Trophoblast cell (in vitro differentiated cells and primary cell): ENCODE results near the gene FSTL5.

Source experiments
- DNase-seq, 2 donors: peaks; one replicate each; pipeline ENCODE4 v3.0.0-alpha.2; 2016
- H2AFZ ChIP-seq: 2 replicates; pipeline ENCODE4 v1.6.1; 2013; ENCODE audit warnings: low read length, moderate library complexity, mild to moderate bottlenecking; ENCODE audit not compliant: insufficient read depth, poor library complexity
- H2AK5ac ChIP-seq: 2 replicates; pipeline ENCODE4 v1.6.1; 2013; ENCODE audit warnings: mild to moderate bottlenecking, low read length
- H2BK120ac ChIP-seq: 2 replicates; pipeline ENCODE4 v1.6.1; 2013; ENCODE audit warnings: low read length, mild to moderate bottlenecking, moderate library complexity; ENCODE audit not compliant: insufficient read depth, poor library complexity
- H2BK12ac ChIP-seq: 2 replicates; pipeline ENCODE4 v1.6.1; 2013; ENCODE audit warnings: mild to moderate bottlenecking, low read length, moderate library complexity
- H2BK5ac ChIP-seq: 2 replicates; pipeline ENCODE4 v1.6.1; 2013; ENCODE audit warnings: low read length, low read depth, moderate library complexity, mild to moderate bottlenecking; ENCODE audit not compliant: poor library complexity
- H3K14ac ChIP-seq: 2 replicates; pipeline ENCODE4 v1.6.1; 2013; ENCODE audit warnings: mild to moderate bottlenecking, low read length
- H3K18ac ChIP-seq: 2 replicates; pipeline ENCODE4 v1.6.1; 2013; ENCODE audit warnings: mild to moderate bottlenecking, low read length
- H3K23ac ChIP-seq: 2 replicates; pipeline ENCODE4 v1.6.1; 2013; ENCODE audit warnings: low read length
- H3K27ac ChIP-seq: 2 replicates; pipeline ENCODE4 v1.5.1; 2013; ENCODE audit warnings: low read depth, mild to moderate bottlenecking, inconsistent platforms, low read length, moderate library complexity
- H3K27me3 ChIP-seq: 2 replicates; pipeline ENCODE4 v1.6.1; 2013; ENCODE audit warnings: inconsistent platforms, mild to moderate bottlenecking, low read length, moderate library complexity; ENCODE audit not compliant: insufficient read depth
- H3K36me3 ChIP-seq, 2 experiments: 1 replicate in 1 of 2; 2 replicates in 1 of 2; pipeline ENCODE4 v1.6.1; 2013; ENCODE audit warnings: low read length in 2 of 2, mild to moderate bottlenecking in 2 of 2, moderate library complexity in 1 of 2; ENCODE audit not compliant: insufficient read depth in 2 of 2, control insufficient read depth in 1 of 2
- H3K4ac ChIP-seq: 2 replicates; pipeline ENCODE4 v1.6.1; 2013; ENCODE audit warnings: low read depth, mild to moderate bottlenecking, low read length, moderate library complexity
- H3K4me1 ChIP-seq, 2 experiments: 1 replicate in 1 of 2; 2 replicates in 1 of 2; pipeline ENCODE4 v1.6.1; 2013; ENCODE audit warnings: low read length in 2 of 2, mild to moderate bottlenecking in 2 of 2, moderate library complexity in 1 of 2; ENCODE audit not compliant: insufficient read depth in 2 of 2, control insufficient read depth in 1 of 2
- H3K4me2 ChIP-seq: 2 replicates; pipeline ENCODE4 v1.6.1; 2013; ENCODE audit warnings: inconsistent platforms, mild to moderate bottlenecking, low read length, moderate library complexity
- H3K4me3 ChIP-seq: 2 replicates; pipeline ENCODE4 v1.5.1; 2013; ENCODE audit warnings: mild to moderate bottlenecking, low read depth, low read length, inconsistent platforms
- H3K79me1 ChIP-seq: one replicate; pipeline ENCODE4 v1.6.1; 2013; ENCODE audit warnings: low read length
- H3K79me2 ChIP-seq: 2 replicates; pipeline ENCODE4 v1.6.1; 2013; ENCODE audit warnings: low read length, mild to moderate bottlenecking; ENCODE audit not compliant: control insufficient read depth, insufficient read depth, poor library complexity
- H3K9ac ChIP-seq: 2 replicates; pipeline ENCODE4 v1.6.1; 2013; ENCODE audit warnings: mild to moderate bottlenecking, low read length
- H3K9me3 ChIP-seq: 2 replicates; pipeline ENCODE4 v1.6.1; 2013; ENCODE audit warnings: low read depth, mild to moderate bottlenecking, control low read depth, inconsistent platforms, low read length; ENCODE audit not compliant: insufficient read depth
- H4K12ac ChIP-seq: 2 replicates; pipeline ENCODE4 v1.6.1; 2013; ENCODE audit warnings: low read depth, mild to moderate bottlenecking, low read length, moderate library complexity
- H4K8ac ChIP-seq: 2 replicates; pipeline ENCODE4 v1.6.1; 2013; ENCODE audit warnings: low read depth, mild to moderate bottlenecking, low read length, moderate library complexity
- H4K91ac ChIP-seq: one replicate; pipeline ENCODE4 v1.6.1; 2013; ENCODE audit warnings: low read depth, mild to moderate bottlenecking, low read length, moderate library complexity
- WGBS: extraction: QIAGEN DNeasy Blood & Tissue Kit; methylation state at CpG from one replicate; pipeline ENCODE4 v1.1.7; 2013; ENCODE audit warnings: missing lambda C conversion rate; ENCODE audit not compliant: insufficient read length, insufficient coverage; ENCODE audit errors: extremely low coverage; 5-methylcytosine and 5-hydroxymethylcytosine counted together

Gene FSTL5

DNA sequence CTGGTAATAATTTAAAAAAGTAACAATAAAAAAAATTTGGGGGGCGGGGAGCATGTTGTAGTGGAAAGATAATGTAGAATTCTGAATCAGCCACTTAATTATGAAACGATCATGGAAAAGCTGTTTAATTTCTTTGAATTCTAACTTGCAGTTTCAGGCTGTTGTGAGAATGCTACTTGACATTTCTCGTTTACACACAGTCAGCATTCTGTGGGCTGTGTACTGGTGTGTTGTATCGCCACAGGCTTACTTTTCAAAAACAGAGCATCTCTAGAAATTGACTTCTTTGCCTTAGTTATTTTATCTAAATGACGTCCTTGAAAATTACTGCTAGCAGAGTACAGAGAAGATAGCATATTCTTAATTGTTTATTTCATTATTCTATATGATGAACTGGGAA lies 350.4 kb downstream of the FSTL5 start:
- H2AK5ac ChIP-seq: no peak overlapping the region
- H2BK5ac ChIP-seq: no peak overlapping the region
- H3K79me1 ChIP-seq: no peaks in the 10 kb centered on the region
- no peak overlapping the region for H2BK12ac ChIP-seq
- H4K12ac ChIP-seq: no peak overlapping the region
- no peaks in the 10 kb centered on the region for H3K4me1 ChIP-seq
- H4K91ac ChIP-seq: no peak overlapping the region
- no CpG with 5 or more reads among the region's 5 CpGs for WGBS
- no peaks in the 10 kb centered on the region for H3K27me3 ChIP-seq
- H3K18ac ChIP-seq: no peak overlapping the region
- no peaks in the 10 kb centered on the region for H3K9me3 ChIP-seq
- no peak overlapping the region for H3K4me2 ChIP-seq
- H4K8ac ChIP-seq: no peak overlapping the region
- H3K14ac ChIP-seq: no peak overlapping the region
- no peak overlapping the region for H3K4ac ChIP-seq
- no peak overlapping the region for H3K4me3 ChIP-seq
- no peak overlapping the region for H2BK120ac ChIP-seq
- no peak overlapping the region for H3K23ac ChIP-seq
- no peaks in the 10 kb centered on the region for H3K79me2 ChIP-seq
- H3K27ac ChIP-seq: no peak overlapping the region
- H3K9ac ChIP-seq: no peak overlapping the region
- DNase-seq: no peak
- H3K36me3 ChIP-seq: no peaks in the 10 kb centered on the region
- H2AFZ ChIP-seq: no peak overlapping the region

DNA sequence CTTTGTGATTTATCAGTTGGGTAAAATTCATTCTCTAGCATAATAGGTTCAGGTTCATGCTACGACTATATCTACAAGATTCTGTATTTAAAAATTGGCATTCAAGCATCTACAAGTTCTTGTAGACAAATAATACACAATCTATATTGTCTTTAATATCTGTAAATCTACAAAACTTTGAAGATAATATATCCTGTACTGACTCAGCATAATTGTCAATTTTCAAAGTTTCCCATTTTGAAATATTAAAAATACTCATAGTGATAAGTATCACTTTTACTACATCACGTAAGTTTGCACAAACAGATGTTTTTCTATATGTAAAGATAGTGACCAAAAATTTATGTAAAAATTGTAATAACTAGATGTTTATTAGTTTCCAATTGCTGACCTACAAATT lies 360.6 kb downstream of the FSTL5 start:
- no CpG with 5 or more reads among the region's 2 CpGs for WGBS
- H4K8ac ChIP-seq: no peak overlapping the region
- H3K27me3 ChIP-seq: no peaks in the 10 kb centered on the region
- H4K91ac ChIP-seq: no peak overlapping the region
- no peak overlapping the region for H2BK120ac ChIP-seq
- no peaks in the 10 kb centered on the region for H3K36me3 ChIP-seq
- no peak overlapping the region for H3K4me3 ChIP-seq
- H3K4ac ChIP-seq: no peak overlapping the region
- no peak overlapping the region for H3K4me2 ChIP-seq
- H3K9ac ChIP-seq: no peak overlapping the region
- H3K23ac ChIP-seq: no peak overlapping the region
- no peaks in the 10 kb centered on the region for H3K4me1 ChIP-seq
- H3K79me2 ChIP-seq: no peaks in the 10 kb centered on the region
- no peak overlapping the region for H2AFZ ChIP-seq
- no peak for DNase-seq
- H3K27ac ChIP-seq: no peak overlapping the region
- H2AK5ac ChIP-seq: no peak overlapping the region
- no peak overlapping the region for H3K14ac ChIP-seq
- H3K9me3 ChIP-seq: no peaks in the 10 kb centered on the region
- no peak overlapping the region for H3K18ac ChIP-seq
- H4K12ac ChIP-seq: no peak overlapping the region
- H2BK12ac ChIP-seq: no peak overlapping the region
- no peaks in the 10 kb centered on the region for H3K79me1 ChIP-seq
- no peak overlapping the region for H2BK5ac ChIP-seq

DNA sequence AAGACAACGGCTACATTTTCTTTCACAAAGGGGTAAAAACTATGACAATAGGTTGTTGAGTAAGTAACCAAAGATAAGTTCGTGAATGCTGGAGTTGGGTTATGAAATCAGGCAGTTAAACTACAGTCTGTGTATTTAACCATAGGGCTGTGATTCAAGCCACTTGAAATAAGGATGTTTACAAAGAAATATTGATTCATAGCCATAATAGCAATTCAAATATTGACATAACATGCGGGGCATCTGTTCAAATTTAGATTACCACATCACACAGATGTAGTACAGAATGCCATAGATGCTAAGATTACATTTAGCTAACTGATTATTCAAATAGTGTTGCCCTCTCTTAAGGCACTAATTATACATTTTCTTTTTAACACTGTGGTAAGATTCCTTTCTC lies 364.1 kb downstream of the FSTL5 start:
- Histone ChIP-seq H3K79me2 (no peaks in the 10 kb centered on the region), H2BK120ac (no peak overlapping the region), H4K8ac (no peak overlapping the region), H3K79me1 (no peaks in the 10 kb centered on the region), H2BK12ac (no peak overlapping the region), H3K4me1 (no peaks in the 10 kb centered on the region), H3K4me3 (no peak overlapping the region), H3K36me3 (no peaks in the 10 kb centered on the region), H3K9ac (no peak overlapping the region), H3K27me3 (no peaks in the 10 kb centered on the region), H3K27ac (no peak overlapping the region), H2BK5ac (no peak overlapping the region), H3K4me2 (no peak overlapping the region), H3K4ac (no peak overlapping the region), H2AFZ (no peak overlapping the region), H2AK5ac (no peak overlapping the region), H3K14ac (no peak overlapping the region), H3K9me3 (no peaks in the 10 kb centered on the region), H3K18ac (no peak overlapping the region), H4K12ac (no peak overlapping the region), H3K23ac (no peak overlapping the region), H4K91ac (no peak overlapping the region)
- WGBS: no CpG with 5 or more reads among the region's 3 CpGs
- no peak for DNase-seq

- H3K36me3 ChIP-seq: no peaks in the 10 kb centered on the region
- no peak overlapping the region for H2BK120ac ChIP-seq
- no peaks in the 10 kb centered on the region for H3K4me1 ChIP-seq
- H3K9ac ChIP-seq: no peak overlapping the region
- H2BK5ac ChIP-seq: no peak overlapping the region
- H4K91ac ChIP-seq: no peak overlapping the region
- no peak overlapping the region for H4K8ac ChIP-seq
- no peaks in the 10 kb centered on the region for H3K79me2 ChIP-seq
- no peak overlapping the region for H3K18ac ChIP-seq
- no peak overlapping the region for H3K23ac ChIP-seq
- H3K27ac ChIP-seq: no peak overlapping the region
- H2AFZ ChIP-seq: no peak overlapping the region
- no peak for DNase-seq
- no peak overlapping the region for H3K4ac ChIP-seq
- H3K14ac ChIP-seq: no peak overlapping the region
- no CpG with 5 or more reads among the region's 4 CpGs for WGBS
- H3K27me3 ChIP-seq: no peaks in the 10 kb centered on the region
- H3K4me2 ChIP-seq: no peak overlapping the region
- H3K4me3 ChIP-seq: no peak overlapping the region
- H2BK12ac ChIP-seq: no peak overlapping the region
- no peaks in the 10 kb centered on the region for H3K79me1 ChIP-seq
- no peak overlapping the region for H4K12ac ChIP-seq
- peaks cover 7% of the 10 kb centered on the region for H3K9me3 ChIP-seq
- H2AK5ac ChIP-seq: no peak overlapping the region
Observed at GRCh38 chr4:161792991-161793390, 370.8 kb downstream of the FSTL5 start.
